ENCODE data around the gene ECE2. TPM values are rescaled to one million over a fixed set of nuclear protein-coding genes. Genes with fewer than 3 reads are reported as not detected.
A peak's percentile ranks its signal among the peaks of the same experiment; 100 is the strongest.

Gene ECE2
- total and polyA plus RNA-seq, 8 donors, result 0.45 to 2.9 TPM; not detected in 6

GRCh38 chr3:184325269-184325668 lies 49.4 kb downstream of the ECE2 start:
- intact Hi-C loops (cut with DNase I; ENCODE audit: low total_unique reads), result no loop called here
- TF ChIP-seq POLR2AphosphoS5 (IDR thresholded peaks at IDR 0.05) (no peak), EP300 (IDR thresholded peaks at IDR 0.05) (no peak), POLR2A (IDR thresholded peaks at IDR 0.05) (no peak)
- TF ChIP-seq, protein P1, sequence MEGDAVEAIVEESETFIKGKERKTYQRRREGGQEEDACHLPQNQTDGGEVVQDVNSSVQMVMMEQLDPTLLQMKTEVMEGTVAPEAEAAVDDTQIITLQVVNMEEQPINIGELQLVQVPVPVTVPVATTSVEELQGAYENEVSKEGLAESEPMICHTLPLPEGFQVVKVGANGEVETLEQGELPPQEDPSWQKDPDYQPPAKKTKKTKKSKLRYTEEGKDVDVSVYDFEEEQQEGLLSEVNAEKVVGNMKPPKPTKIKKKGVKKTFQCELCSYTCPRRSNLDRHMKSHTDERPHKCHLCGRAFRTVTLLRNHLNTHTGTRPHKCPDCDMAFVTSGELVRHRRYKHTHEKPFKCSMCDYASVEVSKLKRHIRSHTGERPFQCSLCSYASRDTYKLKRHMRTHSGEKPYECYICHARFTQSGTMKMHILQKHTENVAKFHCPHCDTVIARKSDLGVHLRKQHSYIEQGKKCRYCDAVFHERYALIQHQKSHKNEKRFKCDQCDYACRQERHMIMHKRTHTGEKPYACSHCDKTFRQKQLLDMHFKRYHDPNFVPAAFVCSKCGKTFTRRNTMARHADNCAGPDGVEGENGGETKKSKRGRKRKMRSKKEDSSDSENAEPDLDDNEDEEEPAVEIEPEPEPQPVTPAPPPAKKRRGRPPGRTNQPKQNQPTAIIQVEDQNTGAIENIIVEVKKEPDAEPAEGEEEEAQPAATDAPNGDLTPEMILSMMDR (IDR thresholded peaks at IDR 0.05), result no peak
- no peaks in the 10 kb centered on the region for H3K27me3 ChIP-seq
- H3K9me3 ChIP-seq, result no peaks in the 10 kb centered on the region
- H3K4me3 ChIP-seq, result no peak overlapping the region
- H3K36me3 ChIP-seq, result peaks cover 98 to 100% (median 100%) of the 10 kb centered on the region in 4 donors
- H3K4me1 ChIP-seq, result peaks cover 13 to 23% (median 16%) of the 10 kb centered on the region in 4 donors
- no peak overlapping the region for H3K27ac ChIP-seq
- no peak for DNase-seq
- 88 to 92% (median 90%) methylated on average over 13 of the region's 13 CpGs for WGBS, 5 donors

DNA sequence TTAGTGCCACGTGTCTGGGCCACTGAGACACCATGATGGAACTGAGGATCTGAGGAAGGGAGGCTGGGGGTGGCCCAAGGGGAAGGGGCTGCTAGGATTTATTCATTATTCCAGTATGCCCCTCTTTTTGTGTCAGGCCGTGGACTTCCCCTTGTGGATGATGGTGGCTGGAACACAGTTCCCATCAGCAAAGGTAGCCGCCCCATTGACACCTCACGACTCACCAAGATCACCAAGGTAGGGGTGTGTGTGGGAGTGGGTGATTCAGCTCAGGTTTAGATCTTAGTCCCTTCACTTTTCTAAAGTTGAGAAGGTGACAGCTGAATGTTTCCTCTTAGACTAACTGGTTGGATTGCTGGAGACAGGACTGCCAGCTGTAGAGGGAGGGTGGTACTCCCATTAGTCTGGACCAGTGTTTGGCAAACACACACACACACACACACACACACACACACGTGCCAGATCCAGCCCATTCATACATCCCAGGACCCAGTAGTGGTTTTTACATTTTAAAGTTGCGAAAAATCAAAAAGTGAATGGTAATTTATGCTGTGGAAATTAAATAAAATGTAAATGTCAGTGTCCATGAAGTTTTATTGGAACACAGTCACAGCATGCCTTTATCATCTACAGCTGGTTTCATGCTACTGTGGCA lies 50.0 kb downstream of the ECE2 start:
- intact Hi-C loops (cut with DNase I; ENCODE audit: low total_unique reads), result no loop called here
- no peak overlapping the region for H3K27ac ChIP-seq
- no peaks in the 10 kb centered on the region for H3K9me3 ChIP-seq
- peaks cover 8 to 17% (median 10%) of the 10 kb centered on the region in 4 donors for H3K4me1 ChIP-seq
- H3K27me3 ChIP-seq, result no peaks in the 10 kb centered on the region
- no peak overlapping the region for H3K4me3 ChIP-seq
- peaks cover 97 to 100% (median 100%) of the 10 kb centered on the region in 4 donors for H3K36me3 ChIP-seq
- DNase-seq, result no peak
- TF ChIP-seq POLR2AphosphoS5 (IDR thresholded peaks at IDR 0.05), result no peak
- TF ChIP-seq EP300 (IDR thresholded peaks at IDR 0.05), result no peak
- TF ChIP-seq, protein P1 (IDR thresholded peaks at IDR 0.05), result no peak
- no peak for TF ChIP-seq POLR2A (IDR thresholded peaks at IDR 0.05)
- WGBS, 5 donors, result 67 to 79% (median 71%) methylated on average over 6 of the region's 6 CpGs

- no peak for DNase-seq
- H3K4me1 ChIP-seq, result peaks cover 0 to 17% (median 0%) of the 10 kb centered on the region in 4 donors
- H3K27me3 ChIP-seq, result no peaks in the 10 kb centered on the region
- H3K36me3 ChIP-seq, result peaks cover 97 to 100% (median 100%) of the 10 kb centered on the region in 4 donors
- 92 to 96% (median 94%) methylated on average over 21 of the region's 21 CpGs for WGBS, 5 donors
- intact Hi-C loops (cut with DNase I; ENCODE audit: low total_unique reads), result no loop called here
- no peak for TF ChIP-seq EP300 (IDR thresholded peaks at IDR 0.05)
- TF ChIP-seq POLR2A (IDR thresholded peaks at IDR 0.05), result no peak
- TF ChIP-seq, protein P1 (IDR thresholded peaks at IDR 0.05), result no peak
- TF ChIP-seq POLR2AphosphoS5 (IDR thresholded peaks at IDR 0.05), result no peak
- H3K9me3 ChIP-seq, result no peaks in the 10 kb centered on the region
- H3K27ac ChIP-seq, result no peak overlapping the region
- no peak overlapping the region for H3K4me3 ChIP-seq
Observed at GRCh38 chr3:184327171-184327570, 51.3 kb downstream of the ECE2 start.

DNA sequence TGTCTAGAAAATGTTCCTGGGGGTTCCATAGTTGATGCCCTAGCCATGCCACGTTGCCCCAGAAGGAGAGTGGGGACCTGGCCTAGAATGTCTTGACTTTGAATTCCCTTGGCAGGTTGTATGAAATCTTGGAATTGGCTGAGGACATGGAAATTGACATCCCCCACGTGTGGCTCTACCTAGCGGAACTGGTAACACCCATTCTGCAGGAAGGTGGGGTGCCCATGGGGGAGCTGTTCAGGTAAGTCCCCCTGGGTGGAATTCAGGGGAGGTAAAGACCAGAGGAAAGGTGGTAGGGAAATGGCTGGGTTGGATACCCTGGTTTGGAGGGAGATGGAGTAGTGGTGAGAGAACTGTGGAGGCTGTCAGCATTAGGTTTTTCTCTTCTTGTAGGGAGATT lies 52.7 kb downstream of the ECE2 start:
- peaks cover 0 to 21% (median 0%) of the 10 kb centered on the region in 4 donors for H3K4me1 ChIP-seq
- H3K9me3 ChIP-seq, result no peaks in the 10 kb centered on the region
- intact Hi-C loops (cut with DNase I; ENCODE audit: low total_unique reads), result no loop called here
- no peak overlapping the region for H3K4me3 ChIP-seq
- peak overlapping the region in 1 of 5 donors; percentile 11 for H3K27ac ChIP-seq
- 48 to 71% (median 56%) methylated on average over 3 of the region's 3 CpGs for WGBS, 5 donors
- DNase-seq, result no peak
- no peaks in the 10 kb centered on the region for H3K27me3 ChIP-seq
- TF ChIP-seq, protein P1 (IDR thresholded peaks at IDR 0.05), result no peak
- peaks cover 92 to 100% (median 100%) of the 10 kb centered on the region in 4 donors for H3K36me3 ChIP-seq

All from stomach (tissue), 9 donors.